ENCODE measurements around the gene DTNBP1.

The DTNBP1 gene

GRCh38 chr6:15496345-15497131 is 166.3 kb downstream of the DTNBP1 start:
- Histone ChIP-seq H3K4me3 (no peak overlapping the region), H3K36me3 (peaks cover 13 to 38% (median 21%) of the 10 kb centered on the region in 3 donors), H3K9me3 (no peaks in the 10 kb centered on the region), H3K27me3 (no peaks in the 10 kb centered on the region), H3K27ac (no peak overlapping the region), H3K4me1 (peaks cover 0 to 22% (median 10%) of the 10 kb centered on the region in 4 donors)
- TF ChIP-seq CTCF (IDR thresholded peaks at IDR 0.05), result no peak
- intact Hi-C loops (cut with DNase I; ENCODE audit: low total_unique reads), result loop anchor here (10.0 kb wide), 1 partner anchor 252 kb away; the partner anchor contains the start of gene JARID2
- DNase-seq, result peak in 1 of 2 donors; percentile 66

- Histone ChIP-seq H3K27ac (no peak overlapping the region), H3K9me3 (no peaks in the 10 kb centered on the region), H3K36me3 (peaks cover 10 to 28% (median 13%) of the 10 kb centered on the region in 3 donors), H3K27me3 (no peaks in the 10 kb centered on the region), H3K4me1 (peaks cover 0 to 29% (median 12%) of the 10 kb centered on the region in 4 donors), H3K4me3 (no peak overlapping the region)
- no peak for TF ChIP-seq CTCF (IDR thresholded peaks at IDR 0.05)
- peak in 1 of 2 donors; percentile 69 for DNase-seq
- intact Hi-C loops (cut with DNase I; ENCODE audit: low total_unique reads), result loop anchor here (10.0 kb wide), 1 partner anchor 251 kb away; the partner anchor contains the start of gene JARID2
Observed at GRCh38 chr6:15495375-15495901, 167.4 kb downstream of the DTNBP1 start.

GRCh38 chr6:15493437-15494168 is 169.2 kb downstream of the DTNBP1 start:
- Histone ChIP-seq H3K4me1 (peaks cover 0 to 29% (median 12%) of the 10 kb centered on the region in 4 donors), H3K9me3 (no peaks in the 10 kb centered on the region), H3K36me3 (peaks cover 13 to 31% (median 16%) of the 10 kb centered on the region in 3 donors), H3K27me3 (no peaks in the 10 kb centered on the region), H3K4me3 (no peak overlapping the region), H3K27ac (no peak overlapping the region)
- no peak for TF ChIP-seq CTCF (IDR thresholded peaks at IDR 0.05)
- intact Hi-C loops (cut with DNase I; ENCODE audit: low total_unique reads), result loop anchor here (10.0 kb wide), 1 partner anchor 249 kb away; the partner anchor contains the start of gene JARID2
- no peak for DNase-seq

GRCh38 chr6:15491986-15492269 is 170.9 kb downstream of the DTNBP1 start:
- no peak overlapping the region for H3K27ac ChIP-seq
- intact Hi-C loops (cut with DNase I; ENCODE audit: low total_unique reads), result loop anchor here (10.0 kb wide), 1 partner anchor 247 kb away; the partner anchor contains the start of gene JARID2
- no peak for TF ChIP-seq CTCF (IDR thresholded peaks at IDR 0.05)

GRCh38 chr6:15491255-15491985 is 171.4 kb downstream of the DTNBP1 start:
- Histone ChIP-seq H3K36me3 (peaks cover 22 to 35% (median 23%) of the 10 kb centered on the region in 3 donors), H3K27me3 (no peaks in the 10 kb centered on the region), H3K4me1 (peaks cover 0 to 29% (median 12%) of the 10 kb centered on the region in 4 donors), H3K9me3 (no peaks in the 10 kb centered on the region), H3K4me3 (no peak overlapping the region), H3K27ac (no peak overlapping the region)
- TF ChIP-seq CTCF (IDR thresholded peaks at IDR 0.05), result peak; percentile 79 to 93
- peak; percentile 75 to 84 for DNase-seq
- intact Hi-C loops (cut with DNase I; ENCODE audit: low total_unique reads), result loop anchor here (10.0 kb wide), 1 partner anchor 247 kb away; the partner anchor contains the start of gene JARID2

More at GRCh38 chr6:15491986-15492269, 170.9 kb downstream of the DTNBP1 start:
- DNase-seq, result no peak
- no peak overlapping the region for H3K4me3 ChIP-seq
- peaks cover 0 to 29% (median 12%) of the 10 kb centered on the region in 4 donors for H3K4me1 ChIP-seq
- H3K9me3 ChIP-seq, result no peaks in the 10 kb centered on the region
- no peaks in the 10 kb centered on the region for H3K27me3 ChIP-seq
- peaks cover 25 to 40% (median 28%) of the 10 kb centered on the region in 3 donors for H3K36me3 ChIP-seq

Measured in tibial artery (tissue), 4 donors.